Gastrocnemius medialis (tissue), 4 donors: ENCODE measurements around the gene UBE4B. TPM values are rescaled to one million over a fixed set of nuclear protein-coding genes. Genes with fewer than 3 reads are reported as not detected.

ENCODE experiments used
- ATAC-seq, 2 donors: fragments of 150-250 bp; one replicate each; pipeline ENCODE4 v1.9.1; 2016
- DNase-seq, 2 donors: peaks; one replicate each; pipeline ENCODE4 v3.0.0-alpha.2; 2019
- H3K27ac ChIP-seq, 4 donors: fragments of 200-600 bp; sonication (generic); 1 replicate in 1 of 4; 2 replicates in 3 of 4; pipeline ENCODE4 v1.5.1; 2016 to 2018; ENCODE audit warnings: mild to moderate bottlenecking in 2 of 4, moderate library complexity in 1 of 4
- H3K27me3 ChIP-seq, 3 donors: fragments of 200-600 bp; sonication (generic) in 2 of 3; 1 replicate in 1 of 3; 2 replicates in 2 of 3; pipeline versions ENCODE4 v1.5.1 to v1.6.0; 2016 to 2019; ENCODE audit warnings: mild to moderate bottlenecking in 1 of 3, moderate library complexity in 1 of 3
- H3K36me3 ChIP-seq, 2 donors: fragments of 200-600 bp; sonication (generic) in 1 of 2; one replicate each; pipeline ENCODE4 v1.5.1; 2017 to 2018
- H3K4me1 ChIP-seq, 2 donors: fragments of 200-600 bp; sonication (generic) in 1 of 2; one replicate each; pipeline ENCODE4 v1.5.1; 2016 to 2017; ENCODE audit warnings: mild to moderate bottlenecking in 2 of 2
- H3K4me3 ChIP-seq, 4 donors: fragments of 200-600 bp; sonication (generic) in 3 of 4; 1 replicate in 1 of 4; 2 replicates in 3 of 4; pipeline ENCODE4 v1.5.1; 2016 to 2019; ENCODE audit warnings: mild to moderate bottlenecking in 2 of 4
- H3K9me3 ChIP-seq, 3 donors: fragments of 200-600 bp; sonication (generic) in 2 of 3; 1 replicate in 1 of 3; 2 replicates in 2 of 3; pipeline ENCODE4 v1.5.1; 2016 to 2019
- CTCF ChIP-seq, 5 experiments: fragments of 450-650 bp in 3 of 5; fragments of 200-600 bp in 2 of 5; sonication (generic) in 2 of 5; IDR thresholded peaks in 4 of 5; conservative IDR thresholded peaks in 1 of 5; 1 replicate in 4 of 5; 2 replicates in 1 of 5; pipeline ENCODE4 v1.5.1; 2016 to 2019; ENCODE audit warnings: antibody characterized with exemption in 5 of 5, mild to moderate bottlenecking in 3 of 5, moderate library complexity in 3 of 5
- POLR2A ChIP-seq, 2 donors: fragments of 450-650 bp; IDR thresholded peaks; one replicate each; pipeline ENCODE4 v1.6.1; 2017; ENCODE audit warnings: antibody characterized with exemption in 2 of 2, mild to moderate bottlenecking in 2 of 2, moderate library complexity in 2 of 2
- in situ Hi-C, 4 donors: fragments of 200-750 bp; cut with MboI; loops; one replicate each; pipeline versions ENCODE4 v1.15.0 to v1.8.0; 2017; ENCODE audit warnings: low sequenced_read_pairs in 4 of 4
- intact Hi-C: fragments of 100-400 bp; cut with DNase I; formaldehyde crosslinking; loops from one replicate; pipeline ENCODE4 v1.15.1; 2023; ENCODE audit warnings: low total_unique reads
- total RNA-seq, 4 donors: library from RNA; depleted of rRNA; stranded (reverse); fragments of >200 nt; gene quantifications; one replicate each; pipeline versions ENCODE4 v1.1.0 to v1.2.3, GENCODE V29; 2016

The UBE4B gene
- total RNA-seq, 4 donors from 2014 or later = 42.6 to 143 (median 98.2) TPM

GRCh38 chr1:10075732-10076131 is 43.0 kb downstream of the UBE4B start:
- Histone ChIP-seq H3K36me3 (no peaks in the 10 kb centered on the region), H3K4me3 (no peak overlapping the region), H3K9me3 (no peaks in the 10 kb centered on the region), H3K27me3 (no peaks in the 10 kb centered on the region), H3K4me1 (no peaks in the 10 kb centered on the region), H3K27ac (no peak overlapping the region)
- ATAC-seq = no peak
- intact Hi-C loops = no loop called here
- TF ChIP-seq CTCF (IDR thresholded peaks at IDR 0.05 in 4 of 5, conservative IDR thresholded peaks at IDR 0.05 in 1 of 5) (no peak), POLR2A (IDR thresholded peaks at IDR 0.05) (no peak)
- no peak for DNase-seq
- in situ Hi-C loops = no loop called here

GRCh38 chr1:10078494-10078893 is 45.7 kb downstream of the UBE4B start:
- H3K9me3 ChIP-seq = no peaks in the 10 kb centered on the region
- no peak overlapping the region for H3K4me3 ChIP-seq
- in situ Hi-C loops = no loop called here
- TF ChIP-seq POLR2A (IDR thresholded peaks at IDR 0.05) (no peak), CTCF (IDR thresholded peaks at IDR 0.05 in 4 of 5, conservative IDR thresholded peaks at IDR 0.05 in 1 of 5) (no peak)
- intact Hi-C loops = no loop called here
- no peak overlapping the region for H3K27ac ChIP-seq
- no peaks in the 10 kb centered on the region for H3K27me3 ChIP-seq
- no peaks in the 10 kb centered on the region for H3K4me1 ChIP-seq
- ATAC-seq (no peak), DNase-seq (no peak)
- H3K36me3 ChIP-seq = peaks cover 0 to 6% of the 10 kb centered on the region in 2 donors

GRCh38 chr1:10080523-10080922 is 47.8 kb downstream of the UBE4B start:
- Histone ChIP-seq H3K36me3 (peaks cover 0 to 6% of the 10 kb centered on the region in 2 donors), H3K4me3 (no peak overlapping the region), H3K4me1 (no peaks in the 10 kb centered on the region), H3K9me3 (no peaks in the 10 kb centered on the region), H3K27ac (no peak overlapping the region), H3K27me3 (no peaks in the 10 kb centered on the region)
- ATAC-seq = no peak
- DNase-seq = no peak
- intact Hi-C loops = loop anchor here (5.0 kb wide), 1 partner anchor 272 kb away; no protein-coding TSS in a partner anchor
- TF ChIP-seq POLR2A (IDR thresholded peaks at IDR 0.05) = no peak
- no peak for TF ChIP-seq CTCF (IDR thresholded peaks at IDR 0.05 in 4 of 5, conservative IDR thresholded peaks at IDR 0.05 in 1 of 5)
- in situ Hi-C loops = no loop called here

- no peaks in the 10 kb centered on the region for H3K27me3 ChIP-seq
- no peaks in the 10 kb centered on the region for H3K9me3 ChIP-seq
- DNase-seq (no peak), ATAC-seq (no peak)
- H3K27ac ChIP-seq = no peak overlapping the region
- peaks cover 0 to 6% of the 10 kb centered on the region in 2 donors for H3K36me3 ChIP-seq
- intact Hi-C loops (loop anchor here (5.0 kb wide), 1 partner anchor 269 kb away; no protein-coding TSS in a partner anchor), in situ Hi-C loops (no loop called here)
- no peaks in the 10 kb centered on the region for H3K4me1 ChIP-seq
- TF ChIP-seq CTCF (IDR thresholded peaks at IDR 0.05 in 4 of 5, conservative IDR thresholded peaks at IDR 0.05 in 1 of 5) (no peak), POLR2A (IDR thresholded peaks at IDR 0.05) (no peak)
- H3K4me3 ChIP-seq = no peak overlapping the region
These were observed 50.2 kb downstream of the UBE4B start for GRCh38 chr1:10082785-10083479.
